ENCODE measurements around the gene TLR4. TPM values are rescaled to one million over a fixed set of nuclear protein-coding genes. Genes with fewer than 3 reads are reported as not detected.

The TLR4 gene
- polyA plus RNA-seq, 4 donors: 6.8 to 12.7 (median 10.4) TPM

DNA sequence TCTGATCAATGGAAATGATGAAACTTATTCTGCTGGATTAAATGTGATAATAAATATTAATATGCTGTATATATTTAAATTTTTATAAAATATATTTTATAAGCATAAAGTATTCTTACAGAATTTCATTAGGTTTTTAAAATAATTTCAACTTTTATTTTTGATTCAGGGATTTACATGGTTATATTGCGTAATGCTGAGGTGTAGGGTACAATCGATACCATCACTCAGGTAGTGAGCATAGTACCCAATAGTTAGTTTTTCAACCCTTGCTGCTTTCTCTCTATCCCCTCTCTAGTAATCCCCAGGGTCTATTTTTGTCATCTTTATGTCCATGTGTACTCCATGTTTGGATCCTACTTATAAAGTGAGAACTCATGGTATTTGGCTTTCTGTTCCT is 5.7 kb downstream of the TLR4 start:
- no peak for DNase-seq (ENCODE audit: low read depth in 4 of 4, low spot score in 3 of 4)

DNA sequence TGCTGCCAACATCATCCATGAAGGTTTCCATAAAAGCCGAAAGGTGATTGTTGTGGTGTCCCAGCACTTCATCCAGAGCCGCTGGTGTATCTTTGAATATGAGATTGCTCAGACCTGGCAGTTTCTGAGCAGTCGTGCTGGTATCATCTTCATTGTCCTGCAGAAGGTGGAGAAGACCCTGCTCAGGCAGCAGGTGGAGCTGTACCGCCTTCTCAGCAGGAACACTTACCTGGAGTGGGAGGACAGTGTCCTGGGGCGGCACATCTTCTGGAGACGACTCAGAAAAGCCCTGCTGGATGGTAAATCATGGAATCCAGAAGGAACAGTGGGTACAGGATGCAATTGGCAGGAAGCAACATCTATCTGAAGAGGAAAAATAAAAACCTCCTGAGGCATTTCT is 10.1 kb downstream of the TLR4 start:
- no peak for DNase-seq (ENCODE audit: low read depth in 4 of 4, low spot score in 3 of 4)

DNA sequence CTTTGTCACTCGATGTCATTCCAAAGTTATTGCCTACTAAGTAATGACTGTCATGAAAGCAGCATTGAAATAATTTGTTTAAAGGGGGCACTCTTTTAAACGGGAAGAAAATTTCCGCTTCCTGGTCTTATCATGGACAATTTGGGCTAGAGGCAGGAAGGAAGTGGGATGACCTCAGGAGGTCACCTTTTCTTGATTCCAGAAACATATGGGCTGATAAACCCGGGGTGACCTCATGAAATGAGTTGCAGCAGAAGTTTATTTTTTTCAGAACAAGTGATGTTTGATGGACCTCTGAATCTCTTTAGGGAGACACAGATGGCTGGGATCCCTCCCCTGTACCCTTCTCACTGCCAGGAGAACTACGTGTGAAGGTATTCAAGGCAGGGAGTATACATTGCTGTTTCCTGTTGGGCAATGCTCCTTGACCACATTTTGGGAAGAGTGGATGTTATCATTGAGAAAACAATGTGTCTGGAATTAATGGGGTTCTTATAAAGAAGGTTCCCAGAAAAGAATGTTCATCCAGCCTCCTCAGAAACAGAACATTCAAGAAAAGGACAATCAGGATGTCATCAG is 11.3 kb downstream of the TLR4 start:
- DNase-seq (ENCODE audit: low read depth in 4 of 4, low spot score in 3 of 4): no peak

DNA sequence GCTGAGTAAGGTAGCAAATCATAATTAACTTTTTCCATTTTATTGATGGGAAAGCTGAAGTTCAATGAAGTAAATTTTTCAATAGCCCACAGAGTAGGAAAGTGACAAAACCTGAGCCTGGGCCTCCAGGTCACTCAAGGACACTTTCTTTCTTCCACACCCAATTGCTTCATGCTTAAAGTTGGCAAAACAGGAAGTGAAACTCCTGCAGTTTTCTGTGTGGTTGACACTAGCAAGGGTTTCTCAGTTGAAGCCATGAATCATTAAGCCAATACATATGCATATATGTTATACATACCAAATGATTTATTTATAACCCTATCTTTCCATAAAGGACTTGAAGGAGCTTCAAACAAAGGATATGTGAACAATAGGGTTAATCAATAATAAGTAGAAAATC is 13.9 kb downstream of the TLR4 start:
- DNase-seq (ENCODE audit: low read depth in 4 of 4, low spot score in 3 of 4): no peak

DNA sequence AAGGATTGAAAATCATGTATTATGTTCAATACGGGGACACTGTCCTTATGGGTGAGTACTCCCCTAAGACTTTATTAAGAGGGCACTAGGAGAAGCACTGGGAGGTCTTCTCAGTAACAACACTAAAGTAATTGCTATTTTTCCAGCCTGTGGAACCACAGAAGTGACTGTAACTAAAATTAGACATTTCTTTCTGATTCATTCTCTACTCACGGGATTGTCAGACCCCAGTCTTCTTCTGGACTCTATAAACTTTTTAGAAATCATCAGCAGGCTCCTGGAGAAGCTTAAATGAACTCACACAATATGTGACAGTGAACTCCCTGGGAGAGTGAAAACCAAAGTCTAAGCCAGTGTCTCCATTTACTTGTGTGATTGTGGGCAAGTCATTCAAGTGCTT is 14.5 kb downstream of the TLR4 start:
- no peak for DNase-seq (ENCODE audit: low read depth in 4 of 4, low spot score in 3 of 4)

DNA sequence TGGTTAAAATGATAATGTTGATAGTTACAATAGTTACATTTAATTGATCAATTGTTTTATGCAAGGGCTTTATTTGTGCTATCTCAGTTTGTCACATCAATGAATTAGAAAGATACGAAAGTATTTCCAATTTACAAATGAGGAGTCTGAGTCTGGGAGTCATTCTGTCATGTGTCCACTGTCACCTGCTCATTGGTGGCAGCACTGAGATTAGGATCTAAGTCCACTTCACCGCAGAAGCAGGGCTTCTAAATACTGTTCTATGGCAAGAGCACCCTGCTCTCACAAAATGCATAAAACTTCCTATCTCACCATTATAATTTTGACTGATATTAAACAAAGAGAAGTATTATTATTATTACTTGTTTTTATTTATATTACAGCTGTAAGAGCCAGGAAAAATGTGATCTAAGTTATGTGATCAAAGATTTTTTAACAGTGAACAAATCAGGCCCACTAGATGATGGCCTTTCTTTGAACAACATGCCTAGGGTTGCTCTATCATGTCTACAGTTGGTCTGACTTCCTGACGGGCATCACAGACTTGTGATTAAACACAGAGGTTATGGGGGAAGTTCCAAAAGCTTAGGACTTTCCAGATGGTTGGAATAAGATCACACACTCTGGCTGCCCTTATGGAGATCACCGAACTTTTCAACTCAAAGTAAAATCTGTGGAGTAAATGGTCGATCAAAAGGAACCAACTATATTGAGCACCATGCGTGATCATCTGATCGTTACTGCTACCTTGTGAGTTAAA is 15.1 kb downstream of the TLR4 start:
- DNase-seq (ENCODE audit: low read depth in 4 of 4, low spot score in 3 of 4): no peak

DNA sequence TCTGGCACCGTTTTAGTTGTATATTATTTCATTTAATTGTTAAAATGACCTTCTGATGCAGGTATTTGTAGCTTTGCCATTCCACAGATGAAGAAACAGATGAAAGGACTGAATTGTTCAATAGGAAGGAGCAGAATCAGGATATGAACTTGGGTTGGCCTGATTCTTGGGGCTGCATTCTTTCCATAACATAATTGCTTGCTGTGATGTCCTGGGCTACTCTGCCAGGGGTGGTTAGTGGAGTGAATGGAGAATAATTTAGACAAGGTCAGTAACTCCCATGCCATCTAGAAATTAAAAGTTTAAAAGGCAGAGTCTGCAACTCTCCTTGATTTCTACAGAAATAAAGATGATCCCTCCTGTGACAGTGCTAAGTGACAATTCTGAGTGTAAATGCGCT is 15.9 kb downstream of the TLR4 start:
- no peak for DNase-seq (ENCODE audit: low read depth in 4 of 4, low spot score in 3 of 4)

DNA sequence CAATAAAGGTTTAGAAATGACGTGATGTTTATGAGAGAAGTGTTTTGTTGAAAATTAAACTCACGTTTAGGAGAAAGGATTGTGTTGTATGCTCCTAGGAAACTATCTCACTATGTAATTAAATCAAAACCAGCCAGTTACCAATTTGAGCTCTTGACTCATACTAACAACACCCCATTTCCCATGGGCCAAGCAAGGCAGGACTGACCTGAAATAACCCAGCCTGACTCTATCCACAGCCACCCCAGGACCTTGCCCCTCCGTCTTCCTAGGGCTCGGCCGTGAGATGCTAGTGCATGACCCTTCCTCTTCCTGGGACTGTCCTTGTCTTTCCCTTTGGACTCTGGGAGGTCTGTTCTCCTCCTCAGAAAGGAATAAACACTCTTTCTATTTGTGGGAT is 16.4 kb downstream of the TLR4 start:
- no peak for DNase-seq (ENCODE audit: low read depth in 4 of 4, low spot score in 3 of 4)

DNA sequence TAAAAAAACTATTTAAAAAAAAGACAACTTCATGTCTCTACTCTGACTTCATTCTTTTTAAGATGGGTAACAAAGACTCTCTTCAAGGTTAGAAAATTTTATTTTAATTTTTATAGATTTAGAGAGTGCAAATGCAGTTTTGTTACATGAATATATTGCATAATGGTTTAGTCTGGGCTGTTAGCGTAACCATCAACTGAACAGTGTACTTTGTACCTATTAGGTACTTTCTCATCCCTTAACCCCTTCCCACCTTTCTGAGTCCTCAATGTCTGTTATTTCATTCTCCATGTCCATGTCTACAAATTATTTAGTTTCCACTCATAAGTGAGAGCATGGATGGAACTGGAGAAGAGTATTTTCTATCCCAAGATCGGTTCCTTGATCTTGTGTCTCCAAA is 16.8 kb downstream of the TLR4 start:
- DNase-seq (ENCODE audit: low read depth in 4 of 4, low spot score in 3 of 4): no peak

DNA sequence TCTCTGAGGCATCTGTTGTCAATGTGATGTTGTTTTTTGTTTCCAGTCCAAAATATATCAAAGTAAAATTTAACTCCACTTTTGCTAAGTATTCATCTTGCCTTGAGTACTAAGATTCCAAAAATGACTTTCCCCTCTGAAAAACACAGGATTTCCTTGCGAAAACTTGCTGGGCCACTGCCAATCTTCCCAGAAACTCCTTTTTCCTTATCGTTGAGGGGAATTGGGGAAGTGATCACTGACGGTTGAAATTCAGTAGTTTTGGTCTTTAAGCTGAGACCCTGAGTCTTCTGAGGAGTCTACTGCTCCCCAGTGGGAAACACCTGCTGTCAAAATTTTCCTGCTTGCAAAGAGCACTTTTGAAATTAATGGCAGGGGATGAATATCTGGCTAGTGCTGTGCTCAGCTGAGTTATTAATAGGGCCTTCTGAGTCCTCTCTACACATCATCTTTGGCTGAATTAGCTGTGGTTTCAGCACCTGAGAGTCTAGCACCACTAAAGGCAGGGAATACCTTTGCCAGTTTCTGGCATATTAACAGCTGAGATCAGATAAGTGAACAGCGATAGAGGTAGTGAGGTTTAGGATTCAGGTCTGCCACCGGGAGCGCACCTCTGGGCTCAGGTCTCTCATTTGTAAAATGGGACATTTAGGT is 18.0 kb downstream of the TLR4 start:
- DNase-seq (ENCODE audit: low read depth in 4 of 4, low spot score in 3 of 4): no peak

DNA sequence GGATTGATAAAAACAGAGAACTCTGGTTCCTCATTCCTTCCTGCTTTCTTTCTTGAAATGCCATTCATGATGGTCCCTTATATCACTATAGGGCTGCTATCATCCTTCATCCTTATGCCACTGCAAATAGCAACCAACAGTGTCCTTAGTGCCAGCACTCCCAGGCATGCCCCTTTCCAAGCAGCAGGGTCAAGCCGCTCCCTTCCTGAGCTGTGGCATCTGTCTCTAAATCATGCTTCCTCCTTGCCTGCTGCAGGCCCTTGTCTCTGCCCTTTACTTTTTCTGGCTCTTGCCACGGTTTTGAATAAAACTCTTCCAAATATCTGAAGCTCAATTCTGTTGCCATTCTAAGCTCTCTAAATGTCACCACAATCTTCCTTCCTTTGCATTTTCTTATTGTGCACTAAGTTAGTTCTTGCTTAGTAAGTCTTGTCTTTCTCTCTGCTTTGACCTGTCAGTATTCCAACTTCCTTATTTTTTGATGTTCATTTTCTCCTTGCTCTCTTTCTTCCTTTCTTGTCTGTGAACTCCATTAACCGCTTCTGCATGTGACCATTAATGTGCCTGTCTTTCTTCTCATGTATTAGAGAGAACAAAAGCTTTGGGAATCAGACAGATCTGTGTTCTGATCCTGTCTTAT is 19.9 kb downstream of the TLR4 start:
- DNase-seq (ENCODE audit: low read depth in 4 of 4, low spot score in 3 of 4): no peak

DNA sequence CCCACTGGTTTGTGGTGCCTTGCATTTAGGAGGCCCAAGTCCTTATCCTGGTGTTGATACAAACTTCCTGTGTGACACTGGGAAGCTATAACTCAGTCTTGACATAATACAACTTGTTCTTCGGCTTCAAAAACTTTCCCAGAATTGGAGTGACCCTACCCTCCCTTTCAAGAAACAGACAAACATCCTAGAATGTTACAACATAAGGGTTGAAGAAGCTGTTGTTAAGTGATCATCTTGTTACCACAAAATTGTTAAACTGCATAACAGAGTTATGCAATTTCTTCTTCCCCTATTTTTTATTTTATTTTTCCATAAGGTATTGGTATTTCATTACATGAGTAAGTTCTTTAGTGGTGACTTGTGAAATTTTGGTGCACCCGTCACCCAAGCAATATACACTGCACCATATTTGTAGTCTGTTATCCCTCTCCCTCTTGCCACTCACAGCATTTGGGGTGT is 21.3 kb downstream of the TLR4 start:
- DNase-seq (ENCODE audit: low read depth in 4 of 4, low spot score in 3 of 4): no peak

DNA sequence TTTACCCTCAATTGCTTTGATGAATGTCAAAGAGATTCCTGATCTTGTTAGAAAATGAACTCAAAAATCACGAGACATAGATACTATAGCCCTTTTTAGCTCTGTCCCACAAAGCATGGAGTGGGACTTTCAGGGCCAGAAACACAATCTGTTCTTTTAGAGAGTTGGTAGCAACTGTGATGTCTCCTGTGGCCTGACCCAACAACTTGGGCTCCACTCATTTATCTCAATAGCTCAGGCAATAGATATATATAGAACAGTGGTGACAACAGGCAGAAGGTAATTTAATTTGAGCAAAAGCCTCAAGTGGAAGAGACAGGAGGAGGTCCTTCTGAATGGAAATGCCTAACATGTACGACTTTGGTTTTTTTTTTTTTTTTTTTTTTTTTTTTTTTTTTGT is 25.2 kb downstream of the TLR4 start:
- no peak for DNase-seq (ENCODE audit: low read depth in 4 of 4, low spot score in 3 of 4)

DNA sequence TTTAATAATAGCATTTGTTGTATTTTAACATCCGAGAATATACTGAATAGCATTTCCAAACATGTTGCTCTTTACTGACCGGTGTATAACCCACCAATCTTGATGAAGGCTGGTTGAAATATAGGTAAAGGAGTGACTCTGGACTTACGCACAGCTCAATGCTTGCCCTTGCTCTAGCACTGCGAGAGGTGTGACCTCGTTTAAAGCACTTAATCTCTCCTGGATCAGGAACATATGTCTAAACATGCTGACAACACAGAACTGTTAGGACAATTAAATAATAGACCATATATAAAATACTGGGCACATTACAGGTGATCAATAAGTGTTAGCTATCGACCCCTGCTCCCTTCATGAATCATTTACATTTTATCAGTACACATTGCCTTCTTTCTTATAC is 28.3 kb downstream of the TLR4 start:
- DNase-seq (ENCODE audit: low read depth in 4 of 4, low spot score in 3 of 4): no peak

DNA sequence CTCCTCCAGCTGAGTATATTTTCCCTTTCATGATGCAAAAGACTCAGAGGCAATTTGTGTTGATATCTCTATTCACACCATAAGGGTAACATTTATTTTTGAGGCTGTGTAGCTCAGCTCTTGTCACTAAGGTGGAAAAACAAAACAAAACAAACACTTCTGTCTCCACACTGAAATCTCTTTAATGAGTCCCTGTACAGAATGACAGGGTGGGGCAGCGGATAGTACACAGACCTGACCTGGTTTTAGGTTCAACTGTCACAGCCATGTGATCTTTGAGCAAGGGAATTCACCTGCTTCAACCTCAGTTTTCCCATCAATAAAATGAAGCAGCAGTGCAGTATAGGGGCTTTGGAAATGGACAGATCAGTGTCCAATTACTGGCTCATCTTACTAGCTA is 29.3 kb downstream of the TLR4 start:
- no peak for DNase-seq (ENCODE audit: low read depth in 4 of 4, low spot score in 3 of 4)

DNA sequence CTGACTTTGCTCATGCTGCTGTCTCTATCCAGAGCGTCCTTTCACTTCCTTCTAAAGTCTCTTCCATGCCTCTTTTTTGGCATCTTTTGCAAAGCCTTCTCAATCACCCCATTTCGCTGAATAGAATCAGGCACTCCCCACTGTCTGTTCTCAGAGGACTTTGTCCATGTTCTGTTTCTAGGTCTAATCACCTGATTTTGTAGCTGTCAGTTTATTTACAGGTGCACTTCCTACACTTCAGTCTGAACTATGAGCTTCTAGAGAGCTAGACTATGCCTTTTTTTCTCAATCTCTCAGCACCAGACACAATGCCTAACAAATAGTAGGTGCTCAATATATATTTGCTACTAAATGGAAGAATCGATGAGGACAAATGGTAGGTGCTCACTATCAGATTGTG is 29.9 kb downstream of the TLR4 start:
- DNase-seq (ENCODE audit: low read depth in 4 of 4, low spot score in 3 of 4): no peak

DNA sequence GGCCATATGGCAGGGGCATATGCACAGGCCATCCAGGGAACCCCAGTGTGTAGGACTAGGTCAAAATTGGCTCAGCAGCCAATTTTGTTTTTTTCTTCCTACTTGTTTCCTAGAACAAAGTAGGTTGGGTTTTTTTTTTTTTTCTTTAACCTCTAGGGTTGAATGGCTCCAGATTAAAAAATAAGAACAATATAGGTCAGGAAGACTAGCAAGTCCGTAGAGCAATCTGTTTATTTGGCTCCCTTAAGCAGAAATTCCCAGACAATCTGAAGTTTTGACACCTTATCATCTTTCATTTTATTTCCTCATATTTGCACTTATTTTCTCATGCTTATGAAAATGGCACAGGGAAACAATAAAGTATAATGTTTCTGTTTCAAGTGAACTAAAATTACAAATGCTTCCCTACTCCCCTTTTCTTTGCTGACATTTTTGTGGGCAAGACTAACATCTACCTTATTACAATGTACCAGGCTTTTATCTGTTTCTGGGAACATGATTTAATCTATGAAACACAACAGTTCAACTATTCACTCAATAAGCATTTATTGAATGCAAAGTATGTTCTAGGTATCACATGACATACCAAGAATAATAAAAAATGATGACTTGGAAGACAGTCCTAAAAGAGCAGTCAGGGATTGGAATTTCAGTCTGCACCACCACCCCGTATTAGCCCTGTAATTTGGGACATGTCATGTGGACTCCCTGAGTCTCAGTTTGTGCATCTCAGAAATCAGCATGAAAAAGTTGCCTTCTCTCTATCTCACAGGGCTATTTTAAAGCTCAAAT is 30.5 kb downstream of the TLR4 start:
- DNase-seq (ENCODE audit: low read depth in 4 of 4, low spot score in 3 of 4): no peak

DNA sequence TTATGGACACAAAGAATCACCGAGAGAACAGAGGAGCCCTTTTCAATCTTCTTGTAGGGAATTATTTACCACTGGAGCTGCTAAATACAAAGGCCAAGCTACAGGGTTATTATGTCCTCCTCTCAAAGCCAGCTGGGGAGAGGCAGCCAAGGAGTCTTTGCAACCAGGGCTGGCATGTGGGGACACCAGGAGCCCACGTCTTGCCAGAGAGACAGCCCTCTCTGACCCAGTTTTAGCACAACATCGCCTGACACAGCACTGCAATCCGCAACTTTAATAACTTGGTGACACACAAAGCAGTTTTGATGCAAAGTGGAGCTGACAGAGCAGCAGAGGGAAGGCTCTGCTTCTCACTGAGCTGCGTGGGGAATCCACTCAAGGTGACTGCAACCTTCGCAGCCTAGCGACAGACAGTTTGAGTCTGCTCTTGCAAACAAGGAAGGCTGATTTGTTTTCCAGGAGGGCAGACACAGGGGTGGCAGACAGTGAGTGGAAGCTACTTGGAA is 33.6 kb downstream of the TLR4 start:
- no peak for DNase-seq (ENCODE audit: low read depth in 4 of 4, low spot score in 3 of 4)

DNA sequence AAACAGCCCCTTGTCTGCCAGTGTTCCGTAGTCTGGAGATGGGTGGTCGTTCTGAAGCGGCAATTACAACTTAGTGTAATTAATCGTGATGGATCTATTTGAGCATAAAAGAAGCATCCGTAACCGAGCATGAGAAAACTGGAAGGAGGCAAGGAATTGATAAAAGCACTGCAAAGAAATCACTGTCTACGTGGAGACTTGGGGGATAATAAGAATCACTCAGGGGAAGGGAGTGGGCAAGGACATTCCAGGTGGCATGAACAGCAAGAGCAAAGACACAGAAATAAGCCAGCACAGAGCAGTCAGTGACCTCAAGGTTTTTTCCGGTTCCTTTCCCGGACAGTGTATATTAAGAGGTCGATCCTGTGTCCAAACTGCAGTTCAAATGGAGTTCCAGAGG is 35.0 kb downstream of the TLR4 start:
- no peak for DNase-seq (ENCODE audit: low read depth in 4 of 4, low spot score in 3 of 4)

DNA sequence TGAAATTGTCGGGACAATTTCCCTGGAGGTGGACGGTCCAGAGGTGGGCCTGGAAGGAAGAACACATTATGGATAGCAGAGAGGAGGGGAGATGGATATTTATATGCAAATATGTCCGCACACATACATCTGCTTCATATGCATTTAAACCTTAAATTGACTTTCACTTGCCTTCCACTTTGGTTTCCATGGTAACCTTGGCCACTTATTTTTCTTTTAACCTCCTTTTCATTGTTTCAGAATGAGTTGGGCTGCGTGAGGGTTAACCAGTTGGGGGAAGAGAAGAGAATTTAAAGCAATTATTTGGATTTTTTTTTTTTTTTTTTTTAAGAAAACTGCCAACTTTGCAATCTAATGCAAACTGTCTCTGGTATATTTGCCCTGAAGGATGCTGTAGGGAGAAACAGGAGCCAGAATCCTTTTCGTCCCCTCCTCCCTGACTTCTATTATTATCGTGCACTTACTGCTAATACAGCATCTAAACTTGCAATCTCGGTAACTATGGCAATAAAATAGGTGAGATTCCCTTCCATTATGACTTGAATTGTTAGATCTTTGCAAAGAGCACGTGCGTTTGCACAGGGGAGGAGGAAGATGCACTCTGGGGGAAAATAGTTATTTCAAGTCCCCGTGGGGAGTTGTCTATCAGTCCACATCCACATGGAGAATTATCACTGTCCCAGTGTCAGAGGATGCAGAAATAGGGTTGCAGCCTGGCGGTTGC is 35.6 kb downstream of the TLR4 start:
- no peak for DNase-seq (ENCODE audit: low read depth in 4 of 4, low spot score in 3 of 4)
